BLaER1 treated with 17β-estradiol and CSF1 and Interleukin-3, amounts not matched to agents 10 nM and 100 nM (cell line): Measurements from ENCODE around the gene SLC35B2.
A peak's percentile ranks its signal among the peaks of the same experiment; 100 is the strongest.

ENCODE experiments used
- H3K27ac ChIP-seq, 11 experiments: shearing (Covaris generic); formaldehyde crosslinking; 2 replicates each; pipeline ENCODE4 v1.8.1; 2022
- H3K27me3 ChIP-seq, 11 experiments: shearing (Covaris generic); formaldehyde crosslinking; 2 replicates each; pipeline ENCODE4 v1.8.1; 2022
- H3K36me3 ChIP-seq, 11 experiments: shearing (Covaris generic); formaldehyde crosslinking; 2 replicates each; pipeline ENCODE4 v1.8.1; 2022
- H3K4me1 ChIP-seq, 10 experiments: shearing (Covaris generic); formaldehyde crosslinking; 2 replicates each; pipeline ENCODE4 v1.8.1; 2022
- H3K4me2 ChIP-seq, 11 experiments: shearing (Covaris generic); formaldehyde crosslinking; 2 replicates each; pipeline ENCODE4 v1.8.1; 2022
- H3K4me3 ChIP-seq, 10 experiments: shearing (Covaris generic); formaldehyde crosslinking; 2 replicates each; pipeline ENCODE4 v1.8.1; 2022
- H3K9ac ChIP-seq, 11 experiments: shearing (Covaris generic); formaldehyde crosslinking; 2 replicates each; pipeline ENCODE4 v1.8.1; 2022
- H3K9me3 ChIP-seq, 11 experiments: shearing (Covaris generic); formaldehyde crosslinking; replicated peaks in 1 of 11; 2 replicates each; pipeline ENCODE4 v1.8.1; 2022
- H4K20me1 ChIP-seq, 11 experiments: shearing (Covaris generic); formaldehyde crosslinking; 2 replicates each; pipeline ENCODE4 v1.8.1; 2022
- Cebpa-rat ChIP-seq, 11 experiments: shearing (Covaris generic); IDR thresholded peaks; 2 replicates each; pipeline ENCODE4 v1.8.1; 2022

Gene SLC35B2

GRCh38 chr6:44227148-44227793 lies 30.1 kb downstream of the SLC35B2 start:
- no peaks in the 10 kb centered on the region for H3K9me3 ChIP-seq
- H3K4me1 ChIP-seq = peaks cover 44 to 61% (median 51%) of the 10 kb centered on the region in 10 experiments
- peaks cover 0 to 8% (median 0%) of the 10 kb centered on the region in 11 experiments; a peak in 1 of 22 replicates for H3K27me3 ChIP-seq
- H3K36me3 ChIP-seq = peaks cover 8 to 52% (median 40%) of the 10 kb centered on the region in 11 experiments; a peak in 20 of 22 replicates
- no peak for TF ChIP-seq Cebpa-rat (IDR thresholded peaks at IDR 0.05)
- H3K9ac ChIP-seq = peak overlapping the region in 6 of 11 experiments; percentile 10 to 83 (median 54); a peak in 6 of 22 replicates
- no peak overlapping the region for H3K4me3 ChIP-seq
- H3K27ac ChIP-seq = peak overlapping the region in 3 of 11 experiments; percentile 1 to 41 (median 37); a peak in 3 of 22 replicates
- H3K4me2 ChIP-seq = peak overlapping the region; percentile 68 to 98 (median 95); a peak in 19 of 22 replicates
- H4K20me1 ChIP-seq = peaks cover 21 to 60% (median 34%) of the 10 kb centered on the region in 11 experiments; a peak in 17 of 22 replicates

GRCh38 chr6:44226368-44227147 lies 30.8 kb downstream of the SLC35B2 start:
- Histone ChIP-seq H3K9ac (peak overlapping the region in 10 of 11 experiments; percentile 8 to 83 (median 48); a peak in 17 of 22 replicates), H3K9me3 (no peaks in the 10 kb centered on the region), H3K4me3 (peak overlapping the region in 1 of 10 experiments; percentile 0; a peak in 1 of 20 replicates), H3K4me1 (peaks cover 49 to 60% (median 52%) of the 10 kb centered on the region in 10 experiments), H3K4me2 (peak overlapping the region; percentile 68 to 98 (median 95)), H3K27me3 (peaks cover 0 to 9% (median 0%) of the 10 kb centered on the region in 11 experiments; a peak in 1 of 22 replicates), H4K20me1 (peaks cover 21 to 56% (median 34%) of the 10 kb centered on the region in 11 experiments; a peak in 17 of 22 replicates), H3K27ac (peak overlapping the region in 6 of 11 experiments; percentile 13 to 56 (median 39); a peak in 11 of 22 replicates), H3K36me3 (peaks cover 5 to 45% (median 33%) of the 10 kb centered on the region in 11 experiments; a peak in 19 of 22 replicates)
- TF ChIP-seq Cebpa-rat (IDR thresholded peaks at IDR 0.05) = no peak

- Histone ChIP-seq H3K36me3 (peaks cover under 1 to 36% (median 25%) of the 10 kb centered on the region in 11 experiments; a peak in 19 of 22 replicates), H3K27ac (peak overlapping the region in 6 of 11 experiments; percentile 13 to 56 (median 39); a peak in 10 of 22 replicates), H3K27me3 (peaks cover 0 to 9% (median 0%) of the 10 kb centered on the region in 11 experiments; a peak in 1 of 22 replicates), H3K4me3 (0 out of 20 replicates have a peak overlapping the region, but pooled peaks of 1 of the 10 experiments have one; percentile 72), H3K9ac (peak overlapping the region in 10 of 11 experiments; percentile 4 to 83 (median 48); a peak in 16 of 22 replicates), H3K4me1 (peaks cover 53 to 58% (median 56%) of the 10 kb centered on the region in 10 experiments), H3K4me2 (peak overlapping the region; percentile 68 to 98 (median 95)), H3K9me3 (no peaks in the 10 kb centered on the region), H4K20me1 (peaks cover 21 to 56% (median 34%) of the 10 kb centered on the region in 11 experiments; a peak in 17 of 22 replicates)
- no peak for TF ChIP-seq Cebpa-rat (IDR thresholded peaks at IDR 0.05)
Measured at GRCh38 chr6:44225579-44226325, 31.6 kb downstream of the SLC35B2 start.

GRCh38 chr6:44224965-44225305 lies 32.4 kb downstream of the SLC35B2 start:
- Histone ChIP-seq H3K4me1 (peaks cover 55 to 66% (median 59%) of the 10 kb centered on the region in 10 experiments), H3K27ac (no peak overlapping the region), H3K9ac (peak overlapping the region in 9 of 11 experiments; percentile 61 to 83 (median 78); a peak in 14 of 22 replicates), H4K20me1 (peaks cover 21 to 55% (median 34%) of the 10 kb centered on the region in 11 experiments; a peak in 17 of 22 replicates), H3K9me3 (no peaks in the 10 kb centered on the region), H3K36me3 (peaks cover 0 to 28% (median 17%) of the 10 kb centered on the region in 11 experiments; a peak in 17 of 22 replicates), H3K4me3 (peak overlapping the region in 6 of 10 experiments; percentile 63 to 72 (median 69); a peak in 8 of 20 replicates), H3K4me2 (peak overlapping the region; percentile 88 to 98 (median 95)), H3K27me3 (peaks cover 0 to 9% (median 0%) of the 10 kb centered on the region in 11 experiments; a peak in 1 of 22 replicates)
- TF ChIP-seq Cebpa-rat (IDR thresholded peaks at IDR 0.05) = no peak

DNA sequence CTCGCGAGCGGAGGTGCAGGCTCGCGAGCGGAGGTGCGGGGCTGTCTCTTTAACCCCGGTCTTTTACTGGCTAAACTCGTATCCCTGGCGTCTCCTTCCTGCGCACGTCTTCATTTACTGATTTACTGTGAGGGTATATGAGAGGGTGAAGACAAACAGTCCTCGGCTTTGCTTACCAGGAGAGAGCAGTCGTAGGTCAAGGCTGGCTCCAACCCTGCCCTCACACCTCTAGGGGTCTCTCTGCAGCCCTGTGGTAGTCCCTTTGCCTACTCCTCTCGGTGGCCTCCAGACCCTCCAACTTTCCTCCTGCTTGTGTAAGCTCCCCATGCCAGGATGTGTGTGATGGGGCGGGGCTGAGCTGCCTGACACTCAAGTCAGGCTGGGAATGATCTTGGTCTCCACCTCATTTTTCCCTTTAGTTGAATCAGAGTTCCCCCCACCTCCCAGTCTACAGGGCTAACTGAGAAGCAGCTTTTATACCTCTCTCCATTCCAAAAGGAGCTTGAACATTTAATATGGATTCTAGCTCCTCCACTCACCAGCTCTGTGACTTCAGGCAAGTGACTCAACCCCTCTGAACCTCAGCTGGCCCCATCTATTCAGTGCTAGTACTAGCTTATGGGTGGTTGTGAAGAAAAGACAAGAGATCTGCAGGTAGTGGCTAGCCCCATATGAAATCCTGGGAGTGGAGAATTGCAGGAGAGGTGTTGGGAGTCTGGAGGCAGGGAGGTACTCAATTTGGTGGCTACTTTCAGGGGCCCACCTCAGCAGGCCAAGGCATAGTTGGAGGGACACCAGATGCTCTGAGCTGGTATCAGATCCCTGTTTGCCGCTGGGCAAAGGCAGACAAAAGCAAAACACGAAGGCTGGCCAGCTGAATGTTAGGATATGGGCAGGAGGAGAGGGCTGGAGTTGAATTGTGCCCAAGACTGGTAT lies 33.0 kb downstream of the SLC35B2 start:
- Histone ChIP-seq H3K4me2 (peak overlapping the region; percentile 88 to 98 (median 95)), H3K36me3 (peaks cover 0 to 22% (median 13%) of the 10 kb centered on the region in 11 experiments; a peak in 10 of 22 replicates), H3K9ac (peak overlapping the region; percentile 57 to 83 (median 78); a peak in 21 of 22 replicates), H3K27me3 (peaks cover 0 to 9% (median 0%) of the 10 kb centered on the region in 11 experiments; a peak in 1 of 22 replicates), H3K4me1 (peaks cover 58 to 70% (median 64%) of the 10 kb centered on the region in 10 experiments), H4K20me1 (peaks cover 21 to 55% (median 34%) of the 10 kb centered on the region in 11 experiments; a peak in 17 of 22 replicates), H3K27ac (peak overlapping the region in 8 of 11 experiments; percentile 57 to 76 (median 68); a peak in 14 of 22 replicates), H3K9me3 (no peaks in the 10 kb centered on the region), H3K4me3 (peak overlapping the region; percentile 54 to 76 (median 68))
- no peak for TF ChIP-seq Cebpa-rat (IDR thresholded peaks at IDR 0.05)

GRCh38 chr6:44223319-44224028 lies 33.9 kb downstream of the SLC35B2 start, which contains the start of gene SLC29A1:
TSS of gene SLC29A1 (plus strand) at chr6:44223595. CDS start at chr6:44227314, 3,719 bp downstream.
- H3K9ac ChIP-seq = peak within 1 kb of the TSS; percentile 57 to 83 (median 78); a peak in 21 of 22 replicates

More at GRCh38 chr6:44223319-44224028, 33.9 kb downstream of the SLC35B2 start, which contains the start of gene SLC29A1:
- Histone ChIP-seq H3K4me1 (peaks cover 66 to 78% (median 72%) of the 10 kb centered on the region in 10 experiments), H4K20me1 (peaks cover 21 to 48% (median 34%) of the 10 kb centered on the region in 11 experiments; a peak in 17 of 22 replicates), H3K4me2 (peak within 1 kb of the TSS; percentile 88 to 98 (median 95)), H3K36me3 (peaks cover 0 to 14% (median 5%) of the 10 kb centered on the region in 11 experiments; a peak in 7 of 22 replicates), H3K4me3 (peak within 1 kb of the TSS; percentile 54 to 76 (median 68)), H3K9me3 (no peaks in the 10 kb centered on the region), H3K27ac (peak within 1 kb of the TSS in 8 of 11 experiments; percentile 57 to 76 (median 68); a peak in 14 of 22 replicates), H3K27me3 (peaks cover 0 to 9% (median 0%) of the 10 kb centered on the region in 11 experiments; a peak in 1 of 22 replicates)
- no peak for TF ChIP-seq Cebpa-rat (IDR thresholded peaks at IDR 0.05)
